ENCODE measurements around the gene FBN1. TPM values are rescaled to one million over a fixed set of nuclear protein-coding genes. Genes with fewer than 3 reads are reported as not detected.

The FBN1 gene
- total and polyA plus RNA-seq, 2 experiments from 2014 or later = 1.9 to 3.8 TPM

DNA sequence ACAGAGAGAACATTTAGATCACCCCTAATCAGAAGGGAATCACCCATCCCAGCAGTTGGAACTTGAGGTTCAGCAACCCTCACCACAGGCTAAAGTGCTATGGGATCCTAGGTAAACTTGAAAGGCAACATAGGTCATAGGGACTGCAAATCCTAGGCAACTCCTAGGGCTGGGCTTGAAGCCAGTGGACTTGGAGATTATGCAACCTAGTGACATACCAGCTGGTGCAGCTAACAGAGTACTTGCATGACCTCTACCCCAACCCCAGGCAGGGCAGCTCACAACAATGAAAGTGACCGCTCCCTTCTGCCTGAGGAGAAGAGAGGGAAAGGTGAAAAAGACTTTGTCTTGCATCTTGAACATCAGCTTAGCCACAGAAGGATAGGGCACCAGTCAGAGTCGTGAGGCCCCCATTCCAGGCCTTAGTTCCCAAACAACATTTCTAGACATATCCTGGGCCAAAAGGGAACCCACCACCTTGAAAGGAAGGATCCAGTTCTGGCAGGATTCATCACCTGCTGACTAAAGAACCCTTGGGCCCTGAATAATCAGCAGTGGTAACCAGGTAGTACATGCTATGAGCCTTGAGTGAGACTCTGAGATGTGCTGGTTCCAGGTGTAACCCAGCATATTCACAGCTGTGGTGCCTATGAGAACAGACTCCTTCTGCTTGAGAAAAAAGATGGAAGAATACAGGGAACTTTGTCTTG lies 37.6 kb upstream of the FBN1 start:
- Histone ChIP-seq H3F3A (replicated peaks; ENCODE audit: low read depth) (no peaks in the 10 kb centered on the region), H3K4me2 (no peak overlapping the region), H3K4me3 (no peak overlapping the region), H4K20me1 (replicated peaks; ENCODE audit: insufficient read depth) (no peaks in the 10 kb centered on the region), H3K4me1 (ENCODE audit: insufficient read depth) (no peaks in the 10 kb centered on the region), H3K27me3 (ENCODE audit: insufficient read depth) (no peaks in the 10 kb centered on the region), H3K27ac (ENCODE audit: low read depth) (no peak overlapping the region), H3K9me2 (ENCODE audit: insufficient read depth) (0 out of 2 replicates have a peak, but pooled peaks cover 5% of the 10 kb centered on the region), H3K36me3 (ENCODE audit: insufficient read depth) (no peaks in the 10 kb centered on the region), H3K79me2 (replicated peaks; ENCODE audit: insufficient read depth) (no peaks in the 10 kb centered on the region), H2AFZ (no peak overlapping the region)
- DNase-seq (ENCODE audit: low spot score) (no peak), ATAC-seq (no peak)
- Mint-ChIP-seq H3K4me1 (no peaks in the 10 kb centered on the region), H3K9me3 (no peaks in the 10 kb centered on the region; the same call in 2 of the 3 replicates), H3K27ac (no peak overlapping the region; the same call in 1 of the 2 replicates), H3K4me3 (no peak overlapping the region), H3K27me3 (ENCODE audit: insufficient read depth, low read depth, poor library complexity) (no peaks in the 10 kb centered on the region), H3K36me3 (ENCODE audit: low read depth) (no peaks in the 10 kb centered on the region)
- TF ChIP-seq JUNB (IDR thresholded peaks at IDR 0.05; ENCODE audit: unreplicated experiment) = no peak
- no peak for TF ChIP-seq STAT1 (IDR thresholded peaks at IDR 0.05; ENCODE audit: unreplicated experiment)
- no peak for TF ChIP-seq ZNF114 (CRISPR knock-in tag; IDR thresholded peaks at IDR 0.05)
- TF ChIP-seq EZH2 (IDR thresholded peaks at IDR 0.05; ENCODE audit: low read depth, unreplicated experiment) = no peak
- no peak for TF ChIP-seq REST (IDR thresholded peaks at IDR 0.05; ENCODE audit: unreplicated experiment)
- TF ChIP-seq ZNF462 (CRISPR knock-in tag; IDR thresholded peaks at IDR 0.05) = no peak
- no peak for TF ChIP-seq CREB1 (CRISPR knock-in tag; IDR thresholded peaks at IDR 0.05; ENCODE audit: low read depth)
- TF ChIP-seq NANOG (IDR thresholded peaks at IDR 0.05; ENCODE audit: borderline replicate concordance) = no peak
- no peak for TF ChIP-seq POLR2AphosphoS5 (IDR thresholded peaks at IDR 0.05; ENCODE audit: low read depth)
